MV-4-11 (cell line): ENCODE data around the gene TRIM51.
"Not testable (repeated sequence)": the region's sequence is repeated elsewhere in the genome, so short reads cannot be mapped to it uniquely, and the experiment has no call there.

ENCODE experiments used
- DNase-seq: peaks from one replicate; lab custom pipeline; 2025; lab: John Stamatoyannopoulos, UW

TRIM51 gene, protein sequence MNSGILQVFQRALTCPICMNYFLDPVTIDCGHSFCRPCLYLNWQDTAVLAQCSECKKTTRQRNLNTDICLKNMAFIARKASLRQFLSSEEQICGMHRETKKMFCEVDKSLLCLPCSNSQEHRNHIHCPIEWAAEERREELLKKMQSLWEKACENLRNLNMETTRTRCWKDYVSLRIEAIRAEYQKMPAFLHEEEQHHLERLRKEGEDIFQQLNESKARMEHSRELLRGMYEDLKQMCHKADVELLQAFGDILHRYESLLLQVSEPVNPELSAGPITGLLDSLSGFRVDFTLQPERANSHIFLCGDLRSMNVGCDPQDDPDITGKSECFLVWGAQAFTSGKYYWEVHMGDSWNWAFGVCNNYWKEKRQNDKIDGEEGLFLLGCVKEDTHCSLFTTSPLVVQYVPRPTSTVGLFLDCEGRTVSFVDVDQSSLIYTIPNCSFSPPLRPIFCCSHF

DNA sequence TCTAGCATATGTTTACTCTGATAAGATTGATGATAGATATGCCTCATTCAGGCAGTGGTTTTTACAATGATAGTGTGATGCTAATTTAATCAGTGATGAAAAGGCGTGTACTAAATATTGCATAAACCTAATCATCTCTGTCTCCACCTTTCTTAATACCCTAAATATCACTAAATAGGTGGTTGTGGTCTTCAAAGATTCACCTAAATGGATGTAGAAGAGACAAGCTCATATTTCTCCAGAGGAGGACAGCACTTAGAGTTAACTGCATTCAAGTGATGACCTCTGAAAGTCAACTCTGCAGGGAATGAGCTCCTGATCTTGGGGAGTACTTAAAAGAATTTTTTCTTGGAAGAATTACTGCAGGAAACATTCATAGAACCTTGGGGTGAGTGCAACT lies at the start of gene TRIM51:
TRIM51 (plus strand) TSS at position 301 of the 400 bp plus-strand sequence. CDS start 2,132 bp downstream, outside the sequence.
- DNase-seq, result not testable (repeated sequence)

DNA sequence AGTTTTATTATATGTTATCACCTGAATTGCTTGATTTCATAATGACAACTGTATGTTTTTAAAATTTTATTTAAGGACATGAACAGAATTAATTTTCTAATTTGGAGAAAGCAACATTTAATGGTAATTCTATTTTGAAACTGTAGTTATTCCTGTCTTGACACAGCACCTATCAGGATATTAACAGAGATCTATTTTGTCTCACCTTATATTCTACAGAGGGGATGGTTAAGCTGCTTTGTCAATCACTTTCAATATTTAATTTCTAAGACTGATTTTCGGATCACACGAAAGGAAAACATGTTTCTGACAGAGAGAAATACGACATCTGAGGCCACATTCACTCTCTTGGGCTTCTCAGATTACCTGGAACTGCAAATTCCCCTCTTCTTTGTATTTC lies 44.6 kb upstream of the TRIM51 start, which contains the start of gene OR5D16:
OR5D16 (plus strand) TSS at position 301 of the 400 bp plus-strand sequence; CDS start at position 301, 0 bp downstream.
- no peak for DNase-seq

DNA sequence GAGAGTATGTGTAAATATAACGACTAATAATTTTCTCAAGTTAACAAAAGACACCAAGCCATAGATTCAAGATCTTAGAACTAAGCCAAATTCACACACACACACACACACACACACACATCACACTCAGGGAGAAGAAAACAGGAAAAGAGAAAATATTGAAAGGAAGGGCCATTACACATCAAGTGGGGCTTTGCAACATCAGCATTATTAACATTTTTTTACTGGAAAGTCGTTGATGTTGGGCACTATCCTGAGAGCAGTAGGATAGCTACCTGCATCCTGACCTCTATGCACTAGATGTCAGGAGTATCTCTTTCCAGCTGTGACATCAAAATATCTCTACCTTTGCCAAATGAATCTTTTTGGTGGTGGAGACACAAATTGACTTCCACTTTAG lies 35.6 kb upstream of the TRIM51 start:
- DNase-seq, result no peak

DNA sequence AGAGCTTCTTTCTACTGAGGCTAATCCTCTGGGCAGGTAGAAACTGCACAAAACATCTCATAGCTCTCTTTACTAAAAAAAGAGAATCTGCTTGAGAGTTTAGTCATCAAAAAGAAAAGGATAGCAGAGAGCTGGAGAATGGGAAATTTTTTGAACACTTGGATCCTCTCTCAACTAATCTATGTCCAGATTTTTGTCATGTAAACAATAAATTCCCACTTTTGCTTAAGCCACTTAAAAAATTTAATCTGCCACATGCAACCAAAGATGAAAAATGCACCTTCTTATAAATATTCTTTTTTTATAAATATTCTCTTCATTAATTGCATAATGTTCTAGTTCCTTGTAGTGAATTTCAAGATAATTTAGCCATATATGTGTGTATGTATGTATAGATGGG lies 34.1 kb upstream of the TRIM51 start:
- no peak for DNase-seq

DNA sequence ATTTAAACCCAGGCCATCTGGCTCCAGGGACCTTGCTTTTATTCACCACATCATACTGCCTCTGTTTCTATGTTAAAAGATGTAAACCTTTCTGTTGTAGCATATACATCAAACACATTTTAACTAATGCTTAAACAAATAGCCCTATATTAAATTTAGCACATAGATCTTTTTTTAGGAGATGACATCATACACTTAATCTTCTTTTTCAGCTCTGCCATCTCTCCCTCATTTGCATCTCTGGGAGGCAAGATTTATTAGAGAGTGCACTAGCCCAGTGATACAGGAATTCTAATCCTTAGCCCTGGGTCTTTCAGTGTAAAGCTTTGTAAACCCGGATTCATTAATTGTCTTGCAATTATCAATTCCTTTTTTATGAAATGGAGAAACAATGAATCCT lies 31.0 kb upstream of the TRIM51 start:
- no peak for DNase-seq

DNA sequence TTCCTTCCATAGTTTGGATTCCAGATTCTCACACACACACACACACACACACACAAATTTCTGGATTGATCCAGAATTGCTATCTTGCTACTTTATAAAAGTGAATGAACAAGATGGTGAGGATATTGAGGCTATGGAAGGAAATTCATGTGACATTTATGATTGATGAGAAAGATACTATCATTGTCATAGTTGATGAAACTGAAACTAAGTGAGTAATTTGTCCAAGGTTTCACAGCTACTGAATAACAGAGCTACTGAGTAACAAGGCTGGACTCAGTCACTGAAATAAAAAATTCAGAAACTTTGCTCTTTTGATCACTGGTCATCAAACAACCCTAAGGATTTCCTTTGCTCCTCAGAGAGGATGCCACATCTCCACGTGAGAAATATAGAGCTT lies 28.4 kb upstream of the TRIM51 start:
- no peak for DNase-seq

DNA sequence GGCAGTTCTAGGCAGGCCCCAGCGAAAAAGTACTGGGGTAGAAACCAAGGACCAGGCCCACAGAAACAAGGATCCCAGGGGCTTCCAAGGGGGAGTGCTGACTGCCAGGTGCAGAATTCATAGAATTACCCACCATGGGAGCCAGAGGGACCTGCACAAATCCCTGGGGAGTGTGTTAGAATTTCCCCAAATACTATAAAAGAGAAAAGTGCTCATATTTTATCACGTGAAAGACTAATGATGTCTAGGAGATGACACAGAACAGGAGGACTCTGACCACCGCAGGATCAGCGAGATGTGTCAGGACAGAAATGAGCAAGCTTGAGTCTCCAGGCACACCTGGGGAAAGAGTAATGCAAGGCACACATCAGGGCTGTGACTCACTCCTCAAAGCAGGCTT lies 15.7 kb upstream of the TRIM51 start:
- DNase-seq, result not testable (repeated sequence)

DNA sequence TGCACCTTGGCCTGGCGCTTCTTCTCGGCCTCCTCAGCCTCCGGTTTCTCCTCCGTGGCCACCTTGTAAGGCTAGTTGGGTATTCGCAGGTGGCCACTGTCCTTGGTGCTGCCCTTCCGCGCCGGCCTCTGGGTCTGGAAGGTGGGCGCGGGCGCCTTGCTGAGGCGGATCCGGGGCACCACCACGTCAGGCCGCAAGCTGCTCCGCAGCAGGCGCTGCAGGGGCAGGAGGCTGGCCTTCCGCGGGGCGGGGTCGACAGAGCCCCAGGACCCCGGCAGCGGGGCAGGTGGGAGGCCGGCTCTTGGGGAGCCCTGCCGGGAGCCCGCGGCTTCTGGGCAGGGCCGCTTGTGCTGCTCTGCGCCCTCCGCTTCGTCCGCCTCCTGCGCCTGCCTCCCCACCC lies 10.4 kb upstream of the TRIM51 start:
- DNase-seq, result not testable (repeated sequence)

DNA sequence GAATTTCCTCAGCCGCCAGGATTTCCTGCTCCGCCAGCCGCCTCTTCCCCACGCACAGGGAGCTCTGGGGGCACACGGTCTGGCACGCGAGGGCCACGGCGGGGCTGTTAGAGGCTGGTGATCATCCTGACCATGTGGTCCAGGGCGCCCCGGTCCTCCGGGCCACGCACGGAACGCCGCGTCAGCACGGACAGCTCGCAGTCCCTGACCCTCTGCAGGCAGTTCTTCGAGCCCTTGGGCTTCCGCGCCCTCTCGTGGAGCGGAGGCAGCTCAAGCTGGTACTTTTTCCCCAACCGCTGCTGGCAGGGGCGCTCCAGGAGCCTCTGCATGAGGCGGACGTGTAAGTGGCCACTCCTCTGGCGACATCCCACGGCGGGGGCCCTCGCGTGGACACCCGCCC lies 10.0 kb upstream of the TRIM51 start:
- DNase-seq, result not testable (repeated sequence)

DNA sequence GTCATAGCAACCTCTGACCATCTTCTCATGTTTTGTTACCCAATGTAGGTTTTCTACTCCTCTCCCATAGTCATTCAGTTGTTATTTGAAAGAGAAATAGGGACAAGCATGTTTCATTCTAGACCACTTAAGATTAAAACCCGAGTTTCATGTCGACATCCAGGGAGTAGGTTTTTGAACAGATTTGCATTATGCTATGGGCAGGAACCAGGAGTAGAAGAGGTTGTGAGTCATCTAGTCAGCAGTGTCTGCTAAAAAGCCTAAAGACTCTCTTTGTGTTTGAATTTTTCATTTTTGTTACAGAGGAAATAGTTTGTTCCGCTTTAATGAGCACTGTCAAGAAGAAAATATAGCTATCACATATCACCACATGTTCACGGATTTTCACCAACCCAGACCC lies 1.9 kb downstream of the TRIM51 start:
- not testable (repeated sequence) for DNase-seq

DNA sequence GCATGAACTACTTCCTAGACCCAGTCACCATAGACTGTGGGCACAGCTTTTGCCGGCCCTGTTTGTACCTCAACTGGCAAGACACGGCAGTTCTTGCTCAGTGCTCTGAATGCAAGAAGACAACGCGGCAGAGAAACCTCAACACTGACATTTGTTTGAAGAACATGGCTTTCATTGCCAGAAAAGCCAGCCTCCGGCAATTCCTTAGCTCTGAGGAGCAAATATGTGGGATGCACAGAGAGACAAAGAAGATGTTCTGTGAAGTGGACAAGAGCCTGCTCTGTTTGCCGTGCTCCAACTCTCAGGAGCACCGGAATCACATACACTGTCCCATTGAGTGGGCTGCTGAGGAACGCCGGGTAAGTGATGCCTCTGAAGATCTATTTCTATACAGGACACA lies 2.4 kb downstream of the TRIM51 start:
- DNase-seq, result not testable (repeated sequence)

DNA sequence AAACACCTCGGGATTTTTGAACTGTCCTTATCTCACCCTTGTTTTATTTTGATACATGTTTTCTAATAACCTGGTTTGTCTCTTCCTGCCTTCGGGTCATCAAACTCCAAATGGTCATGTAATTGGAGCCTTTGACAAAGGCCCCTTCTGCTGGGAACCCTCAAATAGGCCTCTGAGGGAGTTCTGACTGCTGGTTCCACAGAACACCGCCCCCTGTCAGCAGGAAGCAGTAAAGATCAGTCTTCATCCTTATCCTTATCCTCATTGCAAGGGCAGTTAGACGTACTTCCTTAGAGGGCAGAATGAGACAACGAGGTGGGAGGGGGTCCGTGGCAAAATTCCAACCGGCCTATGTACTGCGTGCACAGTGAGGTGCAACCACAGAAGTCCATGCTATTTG lies 12.1 kb downstream of the TRIM51 start:
- DNase-seq, result no peak

DNA sequence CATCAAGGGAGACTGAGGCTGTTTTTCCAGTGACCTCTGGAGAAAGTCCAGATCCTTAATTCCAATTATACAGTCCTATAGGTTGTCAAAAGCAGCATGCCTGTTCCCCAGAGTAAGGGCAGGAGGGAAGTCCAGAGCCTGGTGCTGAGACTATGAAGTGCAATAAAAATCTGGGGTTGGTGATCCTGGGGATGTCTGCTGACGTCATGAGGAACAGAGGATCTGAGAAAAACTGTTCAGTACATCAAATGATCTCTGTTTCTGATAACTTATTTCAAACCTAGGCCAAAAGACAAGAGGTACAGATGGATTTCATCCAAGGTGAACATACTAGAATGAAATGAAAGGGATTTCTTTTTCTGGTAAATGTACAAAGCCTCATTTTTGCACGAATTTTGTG lies 19.2 kb downstream of the TRIM51 start:
- no peak for DNase-seq

DNA sequence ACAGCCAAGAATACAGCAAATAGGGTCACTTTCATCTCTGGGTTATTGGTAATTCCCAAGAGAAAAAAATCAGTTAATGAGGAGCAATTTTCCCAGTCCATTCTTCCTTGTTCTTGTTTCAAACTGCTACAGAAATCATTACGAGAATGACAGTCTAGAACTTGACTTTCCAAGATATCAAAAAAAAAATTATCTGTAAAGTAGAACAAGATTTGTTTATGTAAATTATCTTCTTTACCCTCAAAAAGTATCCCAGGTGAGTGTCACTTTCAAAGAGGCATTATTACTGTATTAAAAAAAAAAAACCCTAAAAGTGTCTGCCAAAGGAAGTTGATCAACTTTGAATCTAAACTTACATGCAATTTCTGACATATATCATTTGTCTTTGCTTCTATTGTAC lies 31.4 kb downstream of the TRIM51 start, which contains the start of gene OR5W2:
OR5W2 (minus strand) TSS at position 101 of the 400 bp plus-strand sequence; CDS start at position 101, 0 bp downstream.
- DNase-seq, result no peak

DNA sequence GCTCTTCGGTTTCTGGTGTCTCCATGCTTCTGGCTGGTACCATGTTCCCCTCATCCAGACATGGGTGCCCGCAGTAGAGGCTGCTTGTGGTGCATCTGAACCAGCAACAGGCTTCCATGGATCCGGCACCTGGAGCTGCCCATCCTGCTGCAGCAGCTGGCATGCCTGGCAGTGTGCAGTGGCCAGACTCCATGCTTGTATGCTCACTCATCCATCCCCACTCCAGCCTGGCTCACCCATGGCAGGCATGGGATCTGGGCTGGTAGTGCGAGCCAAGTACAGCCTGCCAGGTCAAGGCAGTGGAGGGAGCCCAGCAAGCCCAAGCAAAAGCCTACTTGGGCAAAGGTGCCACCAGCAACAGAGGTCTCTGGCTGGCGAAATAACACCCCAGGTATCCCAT lies 37.4 kb downstream of the TRIM51 start:
- no peak for DNase-seq

DNA sequence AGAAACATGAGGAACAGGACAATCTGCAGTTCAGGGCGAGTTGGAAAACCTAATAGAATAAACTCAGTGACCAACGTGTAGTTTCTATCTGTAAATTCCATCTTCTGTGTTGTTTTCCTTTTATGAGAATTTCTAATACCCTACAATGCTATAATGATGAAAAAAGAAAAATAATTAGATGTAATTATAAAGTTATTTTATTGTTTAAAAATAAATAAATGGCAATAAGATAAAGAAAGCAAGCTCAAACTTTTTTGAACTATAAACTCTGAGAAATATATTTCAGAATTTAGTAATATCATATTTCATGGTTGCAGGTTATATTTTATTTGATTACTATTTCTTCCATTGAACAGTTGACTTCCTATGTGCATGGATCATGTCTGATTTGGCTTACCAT lies 53.2 kb downstream of the TRIM51 start, which contains the start of gene OR5I1:
OR5I1 (minus strand) TSS at position 101 of the 400 bp plus-strand sequence; CDS start at position 101, 0 bp downstream.
- DNase-seq, result no peak
